ENCODE data around the gene HEXD.

The HEXD gene

GRCh38 chr17:82461827-82462524, 43.8 kb downstream of the HEXD start:
- peak; percentile 98 for DNase-seq

DNA sequence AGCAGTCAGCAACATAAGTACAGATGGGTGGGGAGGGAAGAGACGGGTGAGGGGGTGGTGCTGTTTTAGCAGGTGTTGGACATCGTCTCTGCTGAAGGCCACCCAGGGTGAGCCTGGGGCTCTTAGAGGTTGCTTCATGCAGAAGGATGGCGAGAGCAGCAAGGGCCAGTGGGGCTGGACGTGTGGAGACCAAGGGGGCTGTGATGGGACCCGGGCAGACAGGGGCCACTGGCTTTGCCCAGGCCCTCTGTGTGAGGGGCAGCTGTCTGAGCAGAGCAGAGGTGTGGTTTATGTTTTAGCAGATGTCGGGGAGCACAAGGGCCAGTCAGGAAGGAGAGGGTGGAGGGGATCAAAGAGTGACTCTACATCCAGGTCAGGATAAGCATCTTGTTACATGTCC, 45.2 kb downstream of the HEXD start:
- peak; percentile 54 for DNase-seq

GRCh38 chr17:82463925-82464566, 45.9 kb downstream of the HEXD start:
- no peak for DNase-seq

DNA sequence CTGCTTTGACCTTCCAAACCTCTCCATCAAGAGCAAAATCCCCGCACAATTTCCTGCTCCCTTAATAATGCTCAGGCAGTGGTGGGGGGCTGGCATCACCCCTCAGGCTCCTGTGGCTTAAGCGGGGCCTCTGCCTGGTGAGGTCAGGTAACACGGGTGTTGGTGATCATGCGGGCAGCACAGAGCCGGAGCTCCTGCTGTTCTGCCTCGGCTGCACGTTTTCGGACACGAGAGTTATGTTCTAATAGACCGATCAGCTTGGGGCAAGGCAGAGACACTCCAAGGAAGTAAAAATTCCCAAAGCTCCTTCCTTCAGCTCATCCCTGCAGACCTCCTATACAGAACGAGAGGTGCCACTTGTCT, 46.4 kb downstream of the HEXD start:
- no peak for DNase-seq

DNA sequence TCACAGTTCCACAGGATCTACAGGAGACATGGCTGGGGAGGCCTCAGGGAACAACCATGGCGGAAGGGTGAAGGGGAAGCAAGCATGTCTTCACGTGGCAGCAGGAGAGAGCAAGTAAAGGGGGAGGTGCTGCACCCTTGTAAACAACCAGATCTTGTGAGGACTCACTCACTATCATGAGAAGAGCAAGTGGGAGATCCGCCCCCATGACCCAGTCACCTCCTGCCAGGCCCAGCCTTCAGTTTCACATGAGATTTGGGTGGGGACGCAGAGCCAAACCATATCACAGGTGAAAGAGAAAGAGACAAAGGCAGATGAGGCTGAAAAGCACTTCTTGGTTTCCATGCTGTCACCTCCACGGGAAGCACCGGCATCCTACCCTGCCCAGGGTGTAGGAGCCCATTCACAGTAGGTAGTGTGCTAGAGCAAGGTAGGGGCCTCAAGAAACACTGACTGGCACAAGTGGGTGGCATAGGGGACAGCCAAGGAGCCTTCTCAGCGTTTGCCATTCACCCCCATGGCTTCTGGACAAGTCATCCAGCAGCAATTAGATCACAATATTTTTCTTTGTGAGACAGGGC, 47.0 kb downstream of the HEXD start:
- no peak for DNase-seq

DNA sequence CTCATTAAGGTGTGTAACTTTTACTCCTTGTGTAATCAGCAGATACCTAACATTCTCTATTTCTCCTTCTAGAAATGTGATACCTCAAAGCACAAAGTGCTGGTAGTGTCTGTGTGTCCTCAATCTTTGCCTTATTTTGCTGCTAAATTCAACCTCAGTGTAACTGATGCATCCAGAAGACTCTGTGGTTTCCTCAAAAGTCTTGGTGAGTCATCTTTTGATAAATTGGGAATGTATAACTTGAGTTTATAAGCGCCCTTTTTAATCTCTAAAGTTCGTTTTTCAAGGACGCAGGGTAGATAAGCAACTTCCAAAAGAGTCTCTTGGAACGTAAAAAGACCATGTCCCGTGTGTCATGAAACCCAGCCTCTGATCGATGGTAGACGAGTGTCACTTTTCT, 50.5 kb downstream of the HEXD start:
- DNase-seq: no peak

DNA sequence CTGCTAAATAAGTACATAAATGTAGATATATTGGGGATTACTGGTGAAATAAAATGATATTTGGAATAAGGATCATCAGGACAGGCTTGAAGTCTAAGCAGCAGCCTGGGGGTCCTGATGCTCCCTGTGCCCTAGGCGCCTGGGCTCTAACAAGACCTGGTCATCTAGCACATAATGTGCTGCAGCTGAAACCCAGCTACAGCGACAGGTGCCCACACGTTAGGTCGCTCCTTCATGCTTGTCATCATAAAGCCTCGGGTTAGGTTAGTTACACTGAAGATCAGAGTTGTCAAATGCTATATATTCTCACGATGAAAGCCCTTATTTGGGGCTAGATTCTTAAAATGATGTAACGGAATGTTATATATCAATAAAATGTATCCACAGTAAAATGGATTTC, 51.9 kb downstream of the HEXD start:
- no peak for DNase-seq

DNA sequence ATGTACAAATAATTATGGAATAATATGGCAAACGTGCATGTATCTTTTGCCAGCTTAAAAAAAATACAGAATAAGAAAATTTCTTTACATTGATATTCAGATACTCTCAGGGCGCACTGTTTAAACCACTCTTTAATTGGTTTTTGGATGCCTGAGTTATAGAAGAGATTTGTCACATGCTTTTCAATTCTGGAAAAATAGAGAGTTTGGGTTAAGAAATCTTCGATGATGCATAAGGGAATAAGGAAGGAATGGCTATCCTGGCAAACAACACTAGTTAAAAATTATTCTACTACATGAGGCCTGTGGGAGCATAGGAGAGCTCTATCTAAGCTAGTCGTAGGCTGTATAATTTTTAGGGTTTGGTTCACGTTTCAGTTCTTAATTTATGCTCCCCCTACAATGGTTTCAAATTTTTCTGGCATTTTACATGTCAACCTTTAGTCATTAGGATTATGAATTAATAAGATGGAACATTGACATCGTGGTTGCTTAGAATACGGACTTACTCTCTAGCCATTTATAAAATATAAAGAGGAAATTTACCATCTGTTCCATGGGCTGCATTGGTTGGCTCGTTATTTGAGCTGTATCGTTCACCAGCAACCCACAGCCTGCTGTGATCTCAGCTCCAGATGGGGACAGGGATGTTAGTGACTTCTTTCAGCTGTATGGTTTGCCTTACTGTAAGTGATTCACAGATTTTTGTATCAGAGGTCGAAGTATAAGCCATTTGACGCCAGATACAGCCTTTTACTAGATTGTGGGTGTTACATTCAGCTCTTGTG, 56.3 kb downstream of the HEXD start:
- no peak for DNase-seq

- DNase-seq: no peak
These were observed 57.3 kb downstream of the HEXD start for GRCh38 chr17:82475458-82475857.

GRCh38 chr17:82477934-82478333, 59.8 kb downstream of the HEXD start:
- no peak for DNase-seq

DNA sequence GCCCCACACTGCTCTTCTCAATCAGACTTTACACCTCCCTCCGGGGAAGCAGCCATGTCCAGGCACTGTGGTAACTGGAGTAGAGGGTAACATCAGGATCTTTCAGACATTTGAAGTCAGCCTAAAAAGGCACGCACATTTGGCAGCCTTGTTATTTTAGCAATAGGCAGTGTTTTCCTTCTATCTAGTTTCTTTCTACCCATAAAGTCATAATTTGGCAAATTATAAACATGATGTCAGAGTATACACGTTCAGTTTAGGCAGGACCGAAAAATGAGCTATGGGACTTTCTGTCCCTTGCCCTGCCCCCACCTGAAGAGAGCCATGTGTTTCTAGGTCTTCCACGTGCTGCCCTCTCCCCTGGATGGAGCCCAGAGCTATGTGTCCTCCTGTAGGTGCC, 61.5 kb downstream of the HEXD start:
- DNase-seq: no peak

- DNase-seq: no peak
These were observed 62.2 kb downstream of the HEXD start for GRCh38 chr17:82480318-82480717.

- no peak for DNase-seq
These were observed 65.1 kb downstream of the HEXD start for GRCh38 chr17:82483204-82483660.

- DNase-seq: no peak
These were observed 65.7 kb downstream of the HEXD start for GRCh38 chr17:82483836-82484235.

DNA sequence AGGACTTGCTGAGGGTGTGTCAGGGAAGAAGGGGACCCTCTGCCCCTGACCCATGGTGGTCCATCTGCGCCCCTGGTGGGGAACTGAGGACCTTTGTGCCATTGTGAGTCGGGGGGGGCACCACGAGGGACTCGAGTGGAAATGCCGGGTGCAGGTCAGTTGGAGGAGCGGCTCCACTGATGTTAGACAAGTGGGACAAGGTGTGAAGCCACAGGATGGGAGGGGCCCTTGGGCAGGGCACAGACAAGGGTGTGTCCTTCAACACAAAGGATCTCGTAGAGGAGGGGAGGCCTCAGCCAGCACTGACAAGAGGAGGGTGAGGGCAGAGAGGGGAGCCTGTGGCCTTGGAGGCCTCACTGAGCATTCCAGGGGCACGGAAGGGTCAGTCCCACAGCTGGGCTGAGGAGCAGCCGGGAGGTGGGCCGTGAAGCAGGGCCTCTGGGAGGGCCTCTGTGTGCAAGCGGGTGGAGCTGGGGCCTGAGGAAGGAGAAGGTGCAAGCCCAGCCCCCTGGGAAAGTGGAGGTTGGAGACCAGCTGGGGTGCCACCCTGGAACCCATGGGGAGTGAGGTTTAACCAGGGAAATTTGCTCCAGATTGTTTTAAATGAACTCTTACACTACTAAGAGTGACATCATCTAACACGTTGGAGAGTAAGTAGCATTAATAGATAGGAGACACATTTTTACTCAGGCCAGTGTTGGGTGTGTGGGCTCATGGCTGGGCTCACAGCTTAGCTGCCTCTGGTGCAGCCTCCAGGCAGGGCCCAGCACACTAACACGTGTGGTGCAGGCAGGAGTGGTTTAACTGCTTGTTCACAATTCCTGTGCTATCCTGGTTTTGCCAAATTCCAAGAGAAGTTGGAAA, 68.3 kb downstream of the HEXD start:
- no peak for DNase-seq

- no peak for DNase-seq
These were observed 69.8 kb downstream of the HEXD start for GRCh38 chr17:82487910-82488309.

GRCh38 chr17:82489117-82489516, 71.0 kb downstream of the HEXD start:
- no peak for DNase-seq

GRCh38 chr17:82489851-82490511, 71.8 kb downstream of the HEXD start:
- peak; percentile 32 for DNase-seq

- peak; percentile 92 for DNase-seq
These were observed 72.5 kb downstream of the HEXD start for GRCh38 chr17:82490512-82491195.

DNA sequence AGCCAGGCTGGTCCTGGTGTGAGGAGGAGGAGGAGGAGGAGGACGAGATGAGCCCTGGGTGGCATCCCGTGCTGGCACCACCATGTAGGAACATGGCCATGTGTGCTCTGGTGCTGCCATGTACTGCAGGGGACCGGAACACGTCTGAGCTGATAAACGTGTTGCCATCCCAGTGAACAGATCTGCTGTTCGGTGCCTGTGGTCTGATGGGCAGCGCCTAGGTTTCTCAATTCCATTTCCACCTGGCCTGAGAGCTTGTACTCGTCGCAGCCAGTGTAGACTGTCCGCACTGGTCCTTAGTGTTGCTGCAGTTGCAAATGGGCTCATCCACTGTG, 73.0 kb downstream of the HEXD start:
- DNase-seq: no peak

GRCh38 chr17:82491533-82491932, 73.4 kb downstream of the HEXD start:
- DNase-seq: no peak
